Measurements from ENCODE around the gene HPRT1. TPM values are rescaled to one million over a fixed set of nuclear protein-coding genes. Genes with fewer than 3 reads are reported as not detected.

Gene HPRT1
- total and polyA plus RNA-seq, 2 experiments from 2014 or later, result 6.5 to 14.0 TPM

- H2AFZ ChIP-seq, result no peak overlapping the region
- no peaks in the 10 kb centered on the region for H3K9me2 ChIP-seq (replicated peaks; ENCODE audit: insufficient read depth)
- DNase-seq (ENCODE audit: low spot score), result no peak
- H3K36me3 ChIP-seq (replicated peaks; ENCODE audit: insufficient read depth, low read depth), result no peaks in the 10 kb centered on the region
- TF ChIP-seq CTCF (IDR thresholded peaks at IDR 0.05; ENCODE audit: poor library complexity) (no peak), EZH2 (IDR thresholded peaks at IDR 0.05; ENCODE audit: borderline replicate concordance) (no peak), EZH2phosphoT487 (IDR thresholded peaks at IDR 0.05; ENCODE audit: low read depth, severe bottlenecking, unreplicated experiment) (no peak)
- no peaks in the 10 kb centered on the region for H3K9me3 ChIP-seq (ENCODE audit: low read depth)
- H4K20me1 ChIP-seq (ENCODE audit: insufficient read depth, poor library complexity, severe bottlenecking), result no peaks in the 10 kb centered on the region
- no peak overlapping the region for H3K4me2 ChIP-seq
- no peaks in the 10 kb centered on the region for H3K27me3 ChIP-seq
- 79% methylated on average over 6 of the region's 6 CpGs for WGBS (ENCODE audit: low lambda C conversion rate, missing lambda C conversion rate)
- no peak overlapping the region for H3K4me3 ChIP-seq
- no peak overlapping the region for H3K27ac ChIP-seq
- H3K79me2 ChIP-seq, result no peaks in the 10 kb centered on the region
- no peaks in the 10 kb centered on the region for H3K4me1 ChIP-seq (ENCODE audit: insufficient read depth)
These were observed 24.1 kb upstream of the HPRT1 start for GRCh38 chrX:134435894-134436293.

GRCh38 chrX:134443020-134443419 lies 16.9 kb upstream of the HPRT1 start:
- 54% methylated on average over 2 of the region's 2 CpGs for WGBS (ENCODE audit: low lambda C conversion rate, missing lambda C conversion rate)

GRCh38 chrX:134443461-134443860 lies 16.5 kb upstream of the HPRT1 start:
- no peak overlapping the region for H3K4me2 ChIP-seq
- H3K4me3 ChIP-seq, result no peak overlapping the region
- no peaks in the 10 kb centered on the region for H3K9me2 ChIP-seq (replicated peaks; ENCODE audit: insufficient read depth)
- TF ChIP-seq CTCF (IDR thresholded peaks at IDR 0.05; ENCODE audit: poor library complexity), result no peak
- no peak for TF ChIP-seq EZH2 (IDR thresholded peaks at IDR 0.05; ENCODE audit: borderline replicate concordance)
- H3K79me2 ChIP-seq, result no peaks in the 10 kb centered on the region
- no peak for DNase-seq (ENCODE audit: low spot score)
- H3K9me3 ChIP-seq (ENCODE audit: low read depth), result no peaks in the 10 kb centered on the region
- no peak overlapping the region for H3K27ac ChIP-seq
- WGBS (ENCODE audit: low lambda C conversion rate, missing lambda C conversion rate), result 76% methylated on average over 2 of the region's 2 CpGs
- no peaks in the 10 kb centered on the region for H3K4me1 ChIP-seq (ENCODE audit: insufficient read depth)
- no peak overlapping the region for H2AFZ ChIP-seq
- no peaks in the 10 kb centered on the region for H4K20me1 ChIP-seq (ENCODE audit: insufficient read depth, poor library complexity, severe bottlenecking)
- H3K27me3 ChIP-seq, result no peaks in the 10 kb centered on the region
- no peaks in the 10 kb centered on the region for H3K36me3 ChIP-seq (replicated peaks; ENCODE audit: insufficient read depth, low read depth)

More at GRCh38 chrX:134443020-134443419, 16.9 kb upstream of the HPRT1 start:
- no peak overlapping the region for H3K27ac ChIP-seq
- no peaks in the 10 kb centered on the region for H4K20me1 ChIP-seq (ENCODE audit: insufficient read depth, poor library complexity, severe bottlenecking)
- DNase-seq (ENCODE audit: low spot score), result no peak
- no peak overlapping the region for H2AFZ ChIP-seq
- no peak overlapping the region for H3K4me2 ChIP-seq
- H3K9me3 ChIP-seq (ENCODE audit: low read depth), result no peaks in the 10 kb centered on the region
- H3K79me2 ChIP-seq, result no peaks in the 10 kb centered on the region
- H3K4me1 ChIP-seq (ENCODE audit: insufficient read depth), result no peaks in the 10 kb centered on the region
- TF ChIP-seq EZH2 (IDR thresholded peaks at IDR 0.05; ENCODE audit: borderline replicate concordance) (no peak), CTCF (IDR thresholded peaks at IDR 0.05; ENCODE audit: poor library complexity) (no peak)
- no peaks in the 10 kb centered on the region for H3K27me3 ChIP-seq
- H3K4me3 ChIP-seq, result no peak overlapping the region
- no peaks in the 10 kb centered on the region for H3K9me2 ChIP-seq (replicated peaks; ENCODE audit: insufficient read depth)
- H3K36me3 ChIP-seq (replicated peaks; ENCODE audit: insufficient read depth, low read depth), result no peaks in the 10 kb centered on the region

GRCh38 chrX:134444681-134445080 lies 15.3 kb upstream of the HPRT1 start:
- H3K36me3 ChIP-seq (replicated peaks; ENCODE audit: insufficient read depth, low read depth), result no peaks in the 10 kb centered on the region
- H2AFZ ChIP-seq, result no peak overlapping the region
- TF ChIP-seq CTCF (IDR thresholded peaks at IDR 0.05; ENCODE audit: poor library complexity) (no peak), EZH2phosphoT487 (IDR thresholded peaks at IDR 0.05; ENCODE audit: low read depth, severe bottlenecking, unreplicated experiment) (no peak), EZH2 (IDR thresholded peaks at IDR 0.05; ENCODE audit: borderline replicate concordance) (no peak)
- no peak overlapping the region for H3K27ac ChIP-seq
- H3K9me2 ChIP-seq (replicated peaks; ENCODE audit: insufficient read depth), result no peaks in the 10 kb centered on the region
- H3K79me2 ChIP-seq, result no peaks in the 10 kb centered on the region
- H3K9me3 ChIP-seq (ENCODE audit: low read depth), result no peaks in the 10 kb centered on the region
- no peaks in the 10 kb centered on the region for H3K27me3 ChIP-seq
- H3K4me2 ChIP-seq, result no peak overlapping the region
- no peak for DNase-seq (ENCODE audit: low spot score)
- H4K20me1 ChIP-seq (ENCODE audit: insufficient read depth, poor library complexity, severe bottlenecking), result no peaks in the 10 kb centered on the region
- 69% methylated on average over 3 of the region's 3 CpGs for WGBS (ENCODE audit: low lambda C conversion rate, missing lambda C conversion rate)
- H3K4me1 ChIP-seq (ENCODE audit: insufficient read depth), result no peaks in the 10 kb centered on the region
- H3K4me3 ChIP-seq, result no peak overlapping the region
